NCI-H82 treated with DMSO at 0.1 percent for 48 hours (cell line): ENCODE results near the gene CXXC4.

ENCODE experiments used
- DNase-seq: peaks from one replicate; lab custom pipeline; 2025; ENCODE audit not compliant: unreplicated experiment; lab: John Stamatoyannopoulos, UW

Gene CXXC4

GRCh38 chr4:104424475-104424941, 70.2 kb downstream of the CXXC4 start:
- no peak for DNase-seq

- no peak for DNase-seq
Measured at GRCh38 chr4:104421566-104421965, 73.1 kb downstream of the CXXC4 start.

- no peak for DNase-seq
Measured at GRCh38 chr4:104420766-104421165, 73.9 kb downstream of the CXXC4 start.
